K562 (cell line): ENCODE data around the gene UGT1A5. TPM values are rescaled to one million over a fixed set of nuclear protein-coding genes. Genes with fewer than 3 reads are reported as not detected.

Experiments
- ATF1 ChIP-seq, 2 experiments: fragments of 450-650 bp in 1 of 2; IDR thresholded peaks; 2 replicates each; pipeline ENCODE4 v1.6.1; 2016; ENCODE audit warnings: missing compliant biosample characterization in 1 of 2, missing genetic modification characterization in 1 of 2
- BACH1 ChIP-seq: fragments of 200-800 bp; sonication (Bioruptor generic); IDR thresholded peaks from 2 replicates; pipeline ENCODE4 v1.6.1; 2016; ENCODE audit warnings: missing genetic modification characterization, missing compliant biosample characterization
- CBFA2T2 ChIP-seq: fragments of 450-650 bp; conservative IDR thresholded peaks from 2 replicates; pipeline ENCODE4 v1.6.1; 2017; ENCODE audit warnings: mild to moderate bottlenecking
- CEBPG ChIP-seq, 3 experiments: fragments of 200-800 bp in 1 of 3; sonication (Bioruptor generic) in 1 of 3; sonication (generic) in 1 of 3; formaldehyde crosslinking in 1 of 3; IDR thresholded peaks in 2 of 3; conservative IDR thresholded peaks in 1 of 3; 2 replicates each; pipeline versions ENCODE4 v1.6.1 to v1.8.0; 2016 to 2022; ENCODE audit warnings: missing compliant biosample characterization in 2 of 3, missing genetic modification characterization in 2 of 3, mild to moderate bottlenecking in 1 of 3, missing genetic modification reagents in 1 of 3
- ELF2 ChIP-seq: fragments of 250-450 bp; sonication (Bioruptor Pico); IDR thresholded peaks from 2 replicates; pipeline ENCODE4 v1.5.0; 2021; ENCODE audit warnings: mild to moderate bottlenecking
- HDAC3 ChIP-seq: fragments of 450-650 bp; IDR thresholded peaks from 2 replicates; pipeline ENCODE4 v1.6.1; 2018; ENCODE audit warnings: borderline replicate concordance, mild to moderate bottlenecking, moderate library complexity; ENCODE audit not compliant: partially characterized antibody
- KAT2B ChIP-seq: IDR thresholded peaks from one replicate; pipeline ENCODE4 v1.6.1; 2012; ENCODE audit warnings: low read depth, mild to moderate bottlenecking, control low read depth, inconsistent platforms, low read length, moderate library complexity
- MTF1 ChIP-seq: fragments of 250-450 bp; sonication (Bioruptor Pico); IDR thresholded peaks from 2 replicates; pipeline ENCODE4 v1.9.0; 2021; ENCODE audit warnings: moderate library complexity, mild to moderate bottlenecking, inconsistent platforms, borderline replicate concordance
- MXD1 ChIP-seq: fragments of 250-450 bp; sonication (Bioruptor Pico); IDR thresholded peaks from 2 replicates; pipeline ENCODE4 v1.8.0; 2021; ENCODE audit warnings: borderline replicate concordance, mild to moderate bottlenecking, moderate library complexity; ENCODE audit not compliant: poor library complexity, severe bottlenecking
- PHF21A ChIP-seq: fragments of 450-650 bp; IDR thresholded peaks from 2 replicates; pipeline ENCODE4 v1.6.1; 2017; ENCODE audit warnings: low read depth, borderline replicate concordance
- POLR2A ChIP-seq: fragments of 450-650 bp; conservative IDR thresholded peaks from 2 replicates; pipeline ENCODE4 v1.6.1; 2016
- PURB ChIP-seq: sonication (generic); formaldehyde crosslinking; IDR thresholded peaks from 2 replicates; pipeline ENCODE4 v1.9.0; 2021; ENCODE audit warnings: low read depth, mild to moderate bottlenecking, missing genetic modification reagents
- RBM15 ChIP-seq: fragments of 200-400 bp; formaldehyde crosslinking; IDR thresholded peaks from 2 replicates; pipeline ENCODE4 v1.6.1; 2018; ENCODE audit warnings: mild to moderate bottlenecking, low read length, moderate library complexity; ENCODE audit not compliant: insufficient read depth
- SOX6 ChIP-seq: fragments of 450-650 bp; IDR thresholded peaks from 2 replicates; pipeline ENCODE4 v1.6.1; 2014; ENCODE audit warnings: mild to moderate bottlenecking
- SPI1 ChIP-seq: IDR thresholded peaks from 2 replicates; pipeline ENCODE4 v1.6.1; 2011; ENCODE audit warnings: low read depth, low read length, control low read depth, borderline replicate concordance
- SRSF1 ChIP-seq: fragments of 200-400 bp; formaldehyde crosslinking; IDR thresholded peaks from 2 replicates; pipeline ENCODE4 v1.6.1; 2017; ENCODE audit warnings: mild to moderate bottlenecking, low read depth, low read length, moderate library complexity
- YBX1 ChIP-seq: fragments of 450-650 bp; IDR thresholded peaks from 2 replicates; pipeline ENCODE4 v1.7.1; 2016; ENCODE audit warnings: mild to moderate bottlenecking
- ZKSCAN3 ChIP-seq: fragments of 250-450 bp; sonication (Bioruptor Pico); IDR thresholded peaks from 2 replicates; pipeline ENCODE4 v1.4.0; 2020
- ZNF134 ChIP-seq: fragments of 250-450 bp; sonication (Bioruptor Pico); conservative IDR thresholded peaks from 2 replicates; pipeline ENCODE4 v1.4.0; 2020
- ZNF316 ChIP-seq: fragments of 450-650 bp; IDR thresholded peaks from 2 replicates; pipeline ENCODE4 v1.6.1; 2016
- ZNF431 ChIP-seq: sonication (generic); formaldehyde crosslinking; IDR thresholded peaks from 2 replicates; pipeline ENCODE4 v1.8.0; 2022; ENCODE audit warnings: mild to moderate bottlenecking, missing genetic modification reagents
- ZNF586 ChIP-seq: fragments of 450-650 bp; formaldehyde crosslinking; conservative IDR thresholded peaks from 2 replicates; pipeline ENCODE4 v1.4.0; 2020; ENCODE audit warnings: mild to moderate bottlenecking, moderate library complexity
- ZNF76 ChIP-seq: fragments of 250-450 bp; sonication (Bioruptor Pico); IDR thresholded peaks from 2 replicates; pipeline ENCODE4 v1.4.0; 2020; ENCODE audit warnings: mild to moderate bottlenecking, moderate library complexity, borderline replicate concordance
- ZNF766 ChIP-seq: fragments of 200-800 bp; sonication (Bioruptor generic); conservative IDR thresholded peaks from 2 replicates; pipeline ENCODE4 v1.6.1; 2016; ENCODE audit warnings: missing genetic modification characterization, missing compliant biosample characterization
- polyA plus RNA-seq, 8 experiments: library from polyadenylated mRNA; depleted of rRNA in 4 of 8; stranded (reverse) in 5 of 8; unstranded in 3 of 8; fragments of >200 nt; fragmentation: Nextera tagmentation in 2 of 8; fragmentation: Illumina TruSeq in 1 of 8; extraction: Ambion mirVana in 2 of 8; extraction: Trizol in 1 of 8; gene quantifications; 2 replicates each; pipeline versions ENCODE4 v1.2.1 to v1.2.3, GENCODE V29; 2011 to 2014; ENCODE audit warnings: inconsistent platforms in 1 of 8, missing spikeins in 1 of 8
- total RNA-seq, 7 experiments: library from RNA; depleted of rRNA in 6 of 7; stranded (reverse); fragments of >200 nt in 6 of 7; fragmentation: Illumina TruSeq in 2 of 7; extraction: Trizol in 2 of 7; gene quantifications; 2 replicates each; pipeline versions ENCODE4 v1.2.1 to v1.2.3, GENCODE V29; 2011 to 2021; ENCODE audit warnings: low replicate concordance in 1 of 7
- TF ChIP-seq, protein P1 (sequence below): fragments of 250-450 bp; sonication (Bioruptor Pico); IDR thresholded peaks from 2 replicates; pipeline ENCODE4 v1.5.0; 2021; ENCODE audit warnings: mild to moderate bottlenecking, borderline replicate concordance
- TF ChIP-seq, protein P2 (sequence below): sonication (generic); formaldehyde crosslinking; IDR thresholded peaks from 2 replicates; pipeline ENCODE4 v1.8.1; 2023; ENCODE audit warnings: mild to moderate bottlenecking, missing genetic modification reagents

UGT1A5 gene
- total and polyA plus RNA-seq, 9 of the 15 experiments (the other 6 are each of a cell fraction or from before 2014, with no cell fraction given) = not detected

DNA sequence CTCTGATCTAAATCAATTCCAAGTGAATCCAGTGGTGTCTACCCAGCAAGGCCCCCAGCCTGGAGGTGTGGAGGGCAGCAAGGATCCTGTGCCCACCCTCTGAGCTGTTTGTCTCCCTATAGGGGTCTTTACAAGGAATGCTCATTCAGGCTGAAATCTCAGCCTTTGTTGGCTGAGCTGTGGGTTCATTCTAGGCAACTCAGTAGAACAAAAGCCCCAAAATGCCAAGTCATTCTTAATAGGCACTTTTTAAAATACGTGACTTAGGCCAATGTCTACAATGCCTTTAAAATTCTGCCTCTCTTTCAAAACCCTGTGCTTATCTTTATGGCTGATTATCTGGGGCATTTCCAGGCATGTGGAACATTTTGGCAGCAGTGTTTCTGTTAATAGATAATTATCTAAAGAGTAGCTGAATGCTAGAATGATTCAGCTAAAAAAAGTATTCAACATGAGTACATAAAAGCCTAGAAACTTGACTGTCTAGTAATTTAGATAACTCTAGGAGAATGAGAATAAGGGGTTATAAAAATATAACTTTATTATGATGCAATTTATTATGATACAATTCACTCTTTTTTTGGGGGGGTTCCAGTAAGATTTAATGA lies 12.6 kb upstream of the UGT1A5 start (continued):
- TF ChIP-seq, protein P1, sequence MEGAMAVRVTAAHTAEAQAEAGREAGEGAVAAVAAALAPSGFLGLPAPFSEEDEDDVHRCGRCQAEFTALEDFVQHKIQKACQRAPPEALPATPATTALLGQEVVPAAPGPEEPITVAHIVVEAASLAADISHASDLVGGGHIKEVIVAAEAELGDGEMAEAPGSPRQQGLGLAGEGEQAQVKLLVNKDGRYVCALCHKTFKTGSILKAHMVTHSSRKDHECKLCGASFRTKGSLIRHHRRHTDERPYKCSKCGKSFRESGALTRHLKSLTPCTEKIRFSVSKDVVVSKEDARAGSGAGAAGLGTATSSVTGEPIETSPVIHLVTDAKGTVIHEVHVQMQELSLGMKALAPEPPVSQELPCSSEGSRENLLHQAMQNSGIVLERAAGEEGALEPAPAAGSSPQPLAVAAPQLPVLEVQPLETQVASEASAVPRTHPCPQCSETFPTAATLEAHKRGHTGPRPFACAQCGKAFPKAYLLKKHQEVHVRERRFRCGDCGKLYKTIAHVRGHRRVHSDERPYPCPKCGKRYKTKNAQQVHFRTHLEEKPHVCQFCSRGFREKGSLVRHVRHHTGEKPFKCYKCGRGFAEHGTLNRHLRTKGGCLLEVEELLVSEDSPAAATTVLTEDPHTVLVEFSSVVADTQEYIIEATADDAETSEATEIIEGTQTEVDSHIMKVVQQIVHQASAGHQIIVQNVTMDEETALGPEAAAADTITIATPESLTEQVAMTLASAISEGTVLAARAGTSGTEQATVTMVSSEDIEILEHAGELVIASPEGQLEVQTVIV (CRISPR knock-in tag) = no peak
- TF ChIP-seq ZNF586 (CRISPR knock-in tag) (no peak), SOX6 (peak; percentile 98), POLR2A (no peak), ZNF76 (CRISPR knock-in tag) (no peak), MXD1 (CRISPR knock-in tag) (no peak), YBX1 (no peak), RBM15 (no peak), ZNF134 (CRISPR knock-in tag) (no peak), SPI1 (no peak), ELF2 (CRISPR knock-in tag) (no peak), SRSF1 (no peak), BACH1 (tag) (peak; percentile 96), ATF1 (CRISPR knock-in tag; IDR thresholded peaks at IDR 0.05) (no peak), ATF1 (tag; IDR thresholded peaks at IDR 0.05) (peak; percentile 28; the same call in 1 of the 2 replicates), ZNF316 (peak; percentile 94), ZNF431 (CRISPR knock-in tag) (no peak), PURB (no peak), ZNF766 (CRISPR knock-in tag) (0 out of 2 replicates have a peak, but pooled peaks have one; percentile 51), HDAC3 (peak; percentile 59), CBFA2T2 (0 out of 2 replicates have a peak, but pooled peaks have one; percentile 3), PHF21A (peak; percentile 57; the same call in 1 of the 2 replicates), CEBPG (CRISPR knock-in tag; IDR thresholded peaks at IDR 0.05) (no peak), CEBPG (tag; conservative IDR thresholded peaks at IDR 0.05 in 1 of 2, IDR thresholded peaks at IDR 0.05 in 1 of 2) (peak; percentile 27 to 56; a peak in 1 of 4 replicates), ZKSCAN3 (no peak), KAT2B (no peak), MTF1 (no peak)
- TF ChIP-seq, protein P2, sequence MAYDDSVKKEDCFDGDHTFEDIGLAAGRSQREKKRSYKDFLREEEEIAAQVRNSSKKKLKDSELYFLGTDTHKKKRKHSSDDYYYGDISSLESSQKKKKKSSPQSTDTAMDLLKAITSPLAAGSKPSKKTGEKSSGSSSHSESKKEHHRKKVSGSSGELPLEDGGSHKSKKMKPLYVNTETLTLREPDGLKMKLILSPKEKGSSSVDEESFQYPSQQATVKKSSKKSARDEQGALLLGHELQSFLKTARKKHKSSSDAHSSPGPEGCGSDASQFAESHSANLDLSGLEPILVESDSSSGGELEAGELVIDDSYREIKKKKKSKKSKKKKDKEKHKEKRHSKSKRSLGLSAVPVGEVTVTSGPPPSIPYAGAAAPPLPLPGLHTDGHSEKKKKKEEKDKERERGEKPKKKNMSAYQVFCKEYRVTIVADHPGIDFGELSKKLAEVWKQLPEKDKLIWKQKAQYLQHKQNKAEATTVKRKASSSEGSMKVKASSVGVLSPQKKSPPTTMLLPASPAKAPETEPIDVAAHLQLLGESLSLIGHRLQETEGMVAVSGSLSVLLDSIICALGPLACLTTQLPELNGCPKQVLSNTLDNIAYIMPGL (CRISPR knock-in tag) = no peak
